Skin epidermis (tissue), 12 donors: Measurements from ENCODE around the gene SLC25A51.
"Not testable (repeated sequence)": the region's sequence is repeated elsewhere in the genome, so short reads cannot be mapped to it uniquely, and the experiment has no call there.

Experiments
- H3K27ac ChIP-seq, 21 experiments: fragments of 200-600 bp; sonication (generic) in 11 of 21; one replicate each; pipeline ENCODE4 v1.5.0; 2020; ENCODE audit warnings: mild to moderate bottlenecking in 3 of 21, inconsistent platforms in 2 of 21, moderate library complexity in 2 of 21
- H3K4me3 ChIP-seq, 7 experiments: fragments of 200-600 bp; sonication (generic) in 2 of 7; one replicate each; pipeline ENCODE4 v1.5.0; 2020; ENCODE audit warnings: inconsistent platforms in 2 of 7, mild to moderate bottlenecking in 2 of 7, moderate library complexity in 1 of 7

SLC25A51 gene

DNA sequence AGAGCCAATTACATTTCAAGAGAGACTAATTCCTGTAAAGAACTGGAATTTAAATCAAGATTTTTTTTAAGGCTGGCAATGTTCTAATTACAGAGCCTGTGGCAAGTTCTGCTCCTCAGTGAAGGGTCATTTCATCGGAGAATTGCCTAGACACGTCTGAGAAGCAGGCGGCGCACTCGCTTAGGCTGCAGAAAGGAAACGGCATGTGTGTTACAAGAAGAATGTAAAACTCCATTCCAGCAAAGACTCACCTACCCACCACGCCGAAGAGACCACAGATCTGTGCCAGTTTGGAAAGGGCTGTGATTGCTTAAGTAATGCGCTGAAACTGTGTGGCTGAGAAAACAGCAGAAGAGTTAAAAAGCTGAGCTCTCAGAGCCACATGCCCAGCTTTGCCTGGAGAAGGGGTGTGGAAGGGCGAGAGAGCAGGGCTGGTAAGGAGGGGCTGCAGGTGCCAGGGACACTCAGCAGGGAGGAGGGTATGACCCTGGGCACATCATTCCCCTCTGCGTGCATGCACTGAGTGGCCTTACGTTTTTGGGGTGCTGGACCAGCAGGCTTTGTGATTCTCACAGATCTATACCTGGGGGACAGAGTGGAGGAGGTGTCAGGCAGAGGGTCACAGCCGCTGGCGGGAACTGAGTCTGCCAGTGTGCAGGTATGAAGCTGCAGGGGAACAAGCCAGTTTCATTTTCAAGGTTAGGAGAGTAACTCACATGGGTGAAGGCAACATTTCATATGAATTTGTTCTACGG is 17.8 kb upstream of the SLC25A51 start:
- no peak overlapping the region for H3K4me3 ChIP-seq
- H3K27ac ChIP-seq: peak overlapping the region in 5 of 21 experiments; percentile 14 to 60 (median 29)

DNA sequence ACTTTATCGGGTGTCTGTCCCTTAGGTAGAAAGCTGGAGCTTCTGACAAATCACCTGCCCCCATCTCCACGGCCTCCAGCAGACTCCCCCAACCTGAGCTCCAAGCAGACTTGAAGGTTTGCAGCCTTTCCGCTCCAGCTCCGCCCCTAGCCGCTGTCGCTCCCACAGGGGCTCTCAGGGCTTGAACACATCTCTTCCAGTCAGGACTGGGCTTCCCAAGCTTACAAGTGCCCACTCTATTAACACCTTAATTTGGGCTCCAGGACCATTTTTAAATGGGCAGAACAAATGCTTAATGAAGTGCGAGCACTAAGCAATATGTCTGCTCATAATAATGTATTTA is 17.2 kb upstream of the SLC25A51 start:
- Histone ChIP-seq H3K27ac (peak overlapping the region in 3 of 21 experiments; percentile 32 to 60 (median 35)), H3K4me3 (no peak overlapping the region)

DNA sequence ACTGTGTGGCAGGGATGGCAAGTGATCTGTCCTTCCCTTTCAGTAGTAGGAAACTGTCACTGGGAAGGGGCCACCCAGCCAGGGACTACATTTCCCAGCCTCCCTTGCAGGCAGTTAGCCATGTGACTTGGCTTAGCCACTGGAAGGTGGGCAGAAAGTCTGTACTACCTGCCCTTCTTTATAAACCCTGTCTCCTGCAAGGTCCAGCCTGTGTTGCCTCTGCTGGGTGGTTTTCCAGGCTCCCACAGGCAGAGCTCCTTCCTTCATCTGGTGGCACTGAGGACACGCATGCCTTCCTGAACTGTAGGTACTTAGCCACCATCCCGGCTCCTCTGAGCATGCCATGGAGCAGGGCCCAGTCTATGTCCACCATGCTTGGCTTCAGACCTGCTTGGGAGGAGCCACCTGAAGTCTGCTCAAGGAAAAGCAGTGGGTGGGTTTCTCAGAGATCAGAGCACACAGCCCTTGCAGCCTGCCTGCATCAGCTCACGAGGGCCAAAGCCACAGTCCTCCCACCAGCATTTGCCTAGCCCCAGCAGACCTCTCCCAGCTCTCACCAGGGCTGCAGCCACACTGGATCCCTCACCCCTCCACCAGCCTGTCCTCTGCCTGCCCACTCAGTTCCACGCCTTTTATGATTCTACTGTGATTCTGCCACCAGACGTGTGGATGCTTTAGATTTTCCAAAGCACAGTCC is 16.7 kb upstream of the SLC25A51 start:
- Histone ChIP-seq H3K4me3 (no peak overlapping the region), H3K27ac (peak overlapping the region in 3 of 21 experiments; percentile 32 to 60 (median 35))

DNA sequence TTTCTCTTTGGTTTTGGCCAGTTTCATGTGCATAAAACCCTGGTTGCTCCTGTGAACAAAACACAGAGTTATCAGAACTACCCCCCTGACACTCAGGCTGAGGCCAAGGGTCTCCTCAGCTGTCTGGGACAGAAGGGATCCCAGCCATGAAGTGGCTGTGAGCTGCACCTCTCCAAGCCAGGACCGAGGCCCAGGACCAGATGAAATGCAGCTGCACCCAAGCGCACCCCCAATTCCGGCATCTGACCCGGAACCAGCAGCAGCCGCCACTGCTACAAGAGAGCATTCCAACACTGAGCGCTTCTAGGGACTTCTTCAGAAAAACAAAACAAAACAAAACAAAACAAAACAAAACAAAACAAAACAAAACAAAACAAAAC is 16.0 kb upstream of the SLC25A51 start:
- H3K4me3 ChIP-seq: no peak overlapping the region
- H3K27ac ChIP-seq: no peak overlapping the region

DNA sequence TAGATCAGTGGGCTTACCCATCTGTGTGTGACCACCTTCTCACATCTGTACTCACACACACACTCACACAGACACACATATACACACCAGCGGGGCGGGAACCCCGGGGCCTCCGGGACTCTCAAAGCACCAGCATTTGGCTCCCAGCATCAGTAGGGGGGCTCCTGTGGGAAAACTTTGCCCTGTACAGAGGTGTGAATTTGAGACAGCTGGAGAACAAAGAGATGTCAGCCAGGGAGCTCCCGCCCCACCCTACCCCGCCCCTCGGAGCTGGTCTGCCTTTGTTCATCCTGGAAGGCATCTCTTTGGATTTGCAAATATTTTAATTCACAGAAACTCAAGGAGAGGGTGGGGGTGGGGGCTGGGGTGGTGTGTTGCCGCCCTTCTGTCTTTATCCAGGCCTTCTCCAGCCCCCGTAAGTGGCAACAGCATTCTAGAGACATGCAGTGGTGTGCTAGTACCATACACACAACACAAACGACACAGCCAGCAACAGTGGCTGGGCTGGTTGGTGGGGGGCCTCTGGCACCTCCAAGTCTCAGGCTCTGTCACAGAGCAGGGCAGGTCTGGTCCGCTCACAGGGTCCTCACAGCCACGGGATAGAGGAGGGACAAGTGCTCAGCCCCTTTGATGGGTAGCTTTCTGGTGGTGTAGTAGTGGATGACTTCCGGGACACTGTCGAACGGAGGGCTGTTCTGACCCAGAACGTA is 15.5 kb upstream of the SLC25A51 start:
- H3K4me3 ChIP-seq: no peak overlapping the region
- H3K27ac ChIP-seq: no peak overlapping the region

DNA sequence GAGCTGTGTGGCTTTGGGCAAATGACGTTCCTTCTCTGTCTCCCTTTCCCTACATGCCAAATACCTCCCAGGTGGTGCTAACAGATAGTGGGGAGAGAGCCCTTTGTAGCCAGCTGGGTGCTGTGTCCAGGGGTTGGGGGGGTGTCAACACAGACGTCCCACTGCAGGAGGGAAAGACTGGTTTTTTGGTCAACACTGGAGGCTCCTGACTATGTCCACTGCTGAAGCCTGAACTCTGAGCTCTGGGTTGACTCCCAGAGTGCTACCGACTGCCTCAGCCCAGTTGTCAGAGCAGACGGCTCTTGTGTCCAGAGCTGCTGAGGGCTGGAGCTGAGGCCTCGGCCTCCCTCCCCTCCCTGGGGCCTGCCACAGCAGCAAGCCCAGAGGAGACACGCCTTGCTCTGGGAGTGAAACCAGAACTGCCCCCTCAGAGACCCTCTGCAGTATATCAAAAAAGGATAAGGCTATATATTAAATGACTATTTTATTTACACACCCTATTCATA is 14.8 kb upstream of the SLC25A51 start:
- no peak overlapping the region for H3K4me3 ChIP-seq
- H3K27ac ChIP-seq: peak overlapping the region in 1 of 21 experiments; percentile 17

DNA sequence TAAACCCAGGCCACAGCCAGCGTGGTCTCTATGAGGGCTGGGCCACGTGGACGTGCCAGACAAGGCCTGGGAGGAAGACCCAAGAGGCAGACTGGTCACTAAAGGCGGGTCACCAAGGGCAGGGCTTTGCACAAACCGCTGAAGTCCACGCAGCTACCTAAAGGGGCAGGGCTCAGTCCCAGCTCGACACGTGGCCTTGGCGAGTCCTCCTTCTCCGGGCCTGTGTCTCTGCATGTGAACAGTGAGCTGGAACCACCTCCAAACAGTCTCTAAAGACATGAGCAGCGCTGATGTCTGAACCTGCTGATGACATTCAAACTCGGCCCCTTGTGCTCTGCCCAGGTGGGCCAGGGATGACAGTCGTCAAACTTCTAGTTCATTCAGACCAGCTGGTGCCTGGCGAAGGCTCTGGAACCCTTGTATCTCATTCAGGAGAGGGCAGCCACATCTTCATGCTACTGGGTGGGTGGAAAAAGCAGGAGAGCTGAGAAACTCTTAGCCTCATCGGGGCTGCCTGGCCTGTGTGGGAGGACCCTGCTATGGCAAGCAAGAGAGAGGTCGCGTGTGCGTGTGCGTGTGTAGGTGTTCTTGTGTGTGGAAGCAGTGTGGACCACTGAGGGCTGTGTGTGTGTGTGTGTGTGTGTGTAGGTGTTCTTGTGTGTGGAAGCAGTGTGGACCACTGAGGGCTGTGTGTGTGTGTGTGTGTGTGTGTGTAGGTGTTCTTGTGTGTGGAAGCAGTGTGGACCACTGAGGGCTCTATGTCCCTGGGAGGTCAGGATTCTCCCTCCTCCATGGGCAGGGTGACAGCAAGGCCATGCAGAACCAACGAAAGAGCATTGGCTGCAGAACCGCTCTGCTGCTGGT is 14.1 kb upstream of the SLC25A51 start:
- peak overlapping the region in 8 of 21 experiments; percentile 15 to 73 (median 49) for H3K27ac ChIP-seq

DNA sequence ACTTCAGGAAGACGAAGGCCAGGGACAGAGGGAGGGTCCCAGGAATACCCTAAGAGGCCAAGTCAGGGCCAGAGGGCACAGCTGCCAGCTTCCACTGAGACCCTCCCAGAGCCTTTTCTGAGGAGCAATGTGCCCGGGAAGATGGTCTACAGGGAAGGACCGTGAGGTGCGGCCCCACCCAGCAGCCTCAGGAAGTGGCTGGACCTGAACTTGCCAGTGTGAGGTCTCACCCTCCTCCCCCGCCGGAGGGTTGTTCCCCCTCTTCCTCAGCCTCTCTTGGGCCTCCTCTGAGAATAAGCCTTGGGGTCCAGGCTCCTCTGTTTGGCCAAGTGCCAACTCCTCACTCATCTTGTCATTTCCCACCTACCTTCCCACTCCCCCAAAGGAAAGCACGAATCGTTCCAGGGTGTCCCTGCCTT is 13.4 kb upstream of the SLC25A51 start:
- no peak overlapping the region for H3K4me3 ChIP-seq
- peak overlapping the region in 10 of 21 experiments; percentile 15 to 73 (median 46) for H3K27ac ChIP-seq

More for the DNA sequence above, 14.1 kb upstream of the SLC25A51 start:
- H3K4me3 ChIP-seq: no peak overlapping the region

DNA sequence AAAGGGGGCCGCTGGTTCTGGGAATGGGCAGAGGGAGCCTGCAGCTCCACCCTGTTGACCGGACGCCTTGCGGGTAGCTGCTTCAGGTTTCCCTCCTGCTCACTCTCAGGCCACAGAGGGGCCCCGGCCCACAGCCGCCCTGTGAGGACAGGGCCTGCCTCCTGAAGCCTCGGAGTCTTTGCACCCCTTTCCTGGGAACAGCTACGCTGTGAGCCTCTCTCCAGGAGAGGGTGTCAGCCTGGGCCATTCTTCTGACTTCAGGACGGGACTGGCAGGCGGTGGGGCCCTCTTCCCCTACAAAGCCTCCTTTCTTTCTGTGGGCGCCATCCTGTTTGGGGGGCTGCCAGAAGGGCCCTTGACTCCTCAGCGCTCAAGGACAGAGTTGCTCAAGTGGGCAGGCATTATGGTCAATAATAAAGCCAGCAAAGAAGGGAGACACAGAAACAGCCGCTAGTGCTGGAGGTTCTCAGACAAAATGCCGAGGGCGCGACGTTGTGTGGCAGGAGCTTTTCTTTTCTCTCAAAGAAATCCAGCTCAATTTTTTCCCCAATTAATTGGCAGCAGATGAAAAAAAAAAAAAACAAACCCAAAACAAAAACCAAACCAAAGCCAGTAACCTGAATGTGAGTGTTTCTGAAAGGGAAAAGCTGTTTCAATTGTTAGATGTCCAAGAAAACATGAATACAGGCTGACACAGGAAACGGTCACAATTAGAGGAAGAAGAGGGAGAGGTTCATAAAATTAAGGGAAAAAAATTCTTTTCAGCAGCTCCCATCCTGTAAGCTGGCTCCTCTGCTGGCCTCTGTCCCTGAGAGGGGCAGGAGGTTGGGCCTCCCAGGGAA is 12.8 kb upstream of the SLC25A51 start:
- peak overlapping the region in 11 of 21 experiments; percentile 21 to 73 (median 49) for H3K27ac ChIP-seq
- no peak overlapping the region for H3K4me3 ChIP-seq

GRCh38 chr9:37915911-37916470 is 12.1 kb upstream of the SLC25A51 start:
- Histone ChIP-seq H3K27ac (peak overlapping the region in 7 of 21 experiments; percentile 21 to 59 (median 38)), H3K4me3 (no peak overlapping the region)

GRCh38 chr9:37914701-37915358 is 10.9 kb upstream of the SLC25A51 start:
- peak overlapping the region in 2 of 21 experiments; percentile 1 to 11 for H3K27ac ChIP-seq
- no peak overlapping the region for H3K4me3 ChIP-seq

DNA sequence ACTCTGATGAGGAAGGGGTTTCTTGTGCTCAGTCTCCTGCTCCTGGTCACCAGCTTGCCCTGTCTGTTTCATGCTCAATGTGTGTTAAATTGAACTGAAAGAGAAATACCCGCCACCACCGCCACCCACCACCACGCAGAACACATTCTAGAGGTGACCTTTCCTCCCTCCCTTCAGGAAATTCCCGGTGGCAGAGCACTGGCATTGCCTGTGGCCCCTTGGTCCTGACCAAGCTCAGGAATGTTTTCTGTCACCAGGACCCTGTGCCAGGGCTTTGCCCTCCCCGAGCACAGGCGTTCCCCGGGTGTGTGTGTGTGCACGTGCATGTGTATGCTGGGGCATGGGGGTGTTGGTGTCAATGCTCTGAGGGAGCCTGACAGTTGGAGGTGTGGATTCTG is 10.2 kb upstream of the SLC25A51 start:
- Histone ChIP-seq H3K27ac (no peak overlapping the region), H3K4me3 (no peak overlapping the region)

DNA sequence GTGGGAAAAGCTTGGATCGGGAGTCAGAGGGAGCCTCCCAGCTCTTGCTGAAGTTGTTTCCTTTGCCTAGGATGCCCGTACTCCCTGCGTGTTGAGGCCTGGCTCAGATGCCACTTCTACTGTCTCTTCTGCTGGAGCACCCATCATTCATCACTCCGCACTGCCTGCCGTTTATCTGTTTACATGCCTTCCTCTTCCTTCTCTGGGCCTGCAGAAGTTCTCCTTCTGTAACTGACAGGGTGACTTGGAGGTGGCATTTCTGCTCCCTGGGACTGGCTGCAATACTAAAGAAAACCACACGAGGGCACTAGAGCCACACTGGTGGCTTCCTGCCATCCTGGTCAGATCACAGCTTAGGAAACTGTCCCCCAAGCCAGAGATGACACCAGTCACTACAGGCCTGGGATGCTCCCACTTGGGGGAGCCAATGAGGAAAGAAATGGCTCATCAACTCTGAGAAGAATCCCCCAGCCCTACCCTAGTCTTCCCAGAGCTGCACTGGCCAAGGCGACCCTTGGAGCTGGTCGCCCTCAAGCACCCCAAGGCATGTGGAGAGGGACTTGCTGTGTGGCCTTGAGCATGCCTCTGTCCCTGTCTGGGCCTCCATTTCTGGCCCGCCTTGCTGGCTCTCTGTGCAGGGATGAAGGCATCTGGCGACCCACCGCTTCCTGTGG is 9.7 kb upstream of the SLC25A51 start:
- H3K4me3 ChIP-seq: no peak overlapping the region
- H3K27ac ChIP-seq: no peak overlapping the region

DNA sequence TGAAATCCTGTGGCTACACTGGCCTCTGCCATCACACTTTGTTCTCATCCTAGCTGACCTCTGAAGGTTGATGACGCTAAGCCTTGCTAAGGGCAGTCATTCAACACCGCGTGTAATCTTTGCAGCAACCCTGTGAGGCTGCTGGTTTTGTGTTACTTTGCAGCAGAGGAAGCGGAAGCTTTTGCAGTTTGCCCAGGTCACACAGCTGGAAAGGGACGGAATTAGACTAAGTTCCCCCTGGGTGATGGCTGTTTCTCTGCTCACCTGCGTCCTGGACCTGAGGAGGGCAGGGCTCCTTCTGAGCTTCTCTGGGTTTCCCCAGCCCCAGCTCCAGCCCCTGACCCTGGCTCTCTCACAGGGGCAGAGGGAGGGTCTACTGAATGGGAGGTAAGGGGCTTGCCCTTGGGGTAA is 7.3 kb upstream of the SLC25A51 start:
- Histone ChIP-seq H3K27ac (no peak overlapping the region), H3K4me3 (no peak overlapping the region)

DNA sequence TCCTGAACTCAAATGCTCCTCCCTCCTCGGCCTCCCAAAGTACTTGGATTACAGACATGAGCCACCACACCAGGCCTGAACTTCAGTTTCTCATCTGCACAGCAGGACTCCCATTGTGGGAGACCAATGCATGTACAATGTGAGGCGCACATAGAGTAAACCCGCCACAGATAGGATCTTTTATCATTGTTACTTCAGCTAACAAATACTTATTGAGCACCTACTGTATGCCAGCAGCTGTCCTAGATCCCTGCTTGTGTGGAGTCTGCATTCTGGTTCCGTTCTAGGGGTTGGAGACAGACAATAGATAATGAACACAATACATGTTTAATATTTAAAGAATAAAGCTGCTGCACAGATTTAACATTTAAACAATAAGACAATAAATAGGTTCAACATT is 6.3 kb upstream of the SLC25A51 start:
- Histone ChIP-seq H3K4me3 (no peak overlapping the region), H3K27ac (no peak overlapping the region)

GRCh38 chr9:37909836-37910235 is 5.9 kb upstream of the SLC25A51 start:
- H3K4me3 ChIP-seq, H3K27ac ChIP-seq: not testable (repeated sequence)

GRCh38 chr9:37909326-37909725 is 5.4 kb upstream of the SLC25A51 start:
- H3K27ac ChIP-seq: no peak overlapping the region

More at GRCh38 chr9:37909326-37909725, 5.4 kb upstream of the SLC25A51 start:
- no peak overlapping the region for H3K4me3 ChIP-seq
